TTC549 (cell line): ENCODE measurements around the gene LPXN.
"Not testable (repeated sequence)": the region's sequence is repeated elsewhere in the genome, so short reads cannot be mapped to it uniquely, and the experiment has no call there.

Source experiments
- FAIRE-seq: peaks from 2 replicates; lab custom pipeline; 2012; peaks lifted over from hg19 to GRCh38; lab: Jason Lieb, UNC

The LPXN gene

GRCh38 chr11:58579192-58580129 is 3.8 kb upstream of the LPXN start:
- no peak for FAIRE-seq

GRCh38 chr11:58578635-58579191 is 3.1 kb upstream of the LPXN start, which contains the start of gene ZFP91:
TSS of gene ZFP91 (plus strand) at chr11:58579063. CDS start at chr11:58579282, 219 bp downstream.
- peak; percentile 42 for FAIRE-seq

- FAIRE-seq, result peak; percentile 97
Measured at GRCh38 chr11:58578136-58578634, 2.5 kb upstream of the LPXN start.

- no peak for FAIRE-seq
Measured at GRCh38 chr11:58577555-58578135, 2.0 kb upstream of the LPXN start.

GRCh38 chr11:58576887-58577471 is 1.3 kb upstream of the LPXN start:
- FAIRE-seq, result peak; percentile 32

- no peak for FAIRE-seq
Measured at GRCh38 chr11:58574881-58575280, 775 bp downstream of the LPXN start.

- FAIRE-seq, result no peak
Measured at GRCh38 chr11:58573451-58574104, 2.1 kb downstream of the LPXN start.

- not testable (repeated sequence) for FAIRE-seq
Measured at GRCh38 chr11:58572906-58573305, 2.8 kb downstream of the LPXN start.

GRCh38 chr11:58567889-58568512 is 7.7 kb downstream of the LPXN start:
- FAIRE-seq, result no peak

- no peak for FAIRE-seq
Measured at GRCh38 chr11:58564231-58564630, 11.4 kb downstream of the LPXN start.

GRCh38 chr11:58562375-58562800 is 13.3 kb downstream of the LPXN start:
- no peak for FAIRE-seq

- no peak for FAIRE-seq
Measured at GRCh38 chr11:58561394-58562098, 14.1 kb downstream of the LPXN start.

GRCh38 chr11:58560842-58561241 is 14.8 kb downstream of the LPXN start:
- no peak for FAIRE-seq

GRCh38 chr11:58549644-58550043 is 26.0 kb downstream of the LPXN start:
- FAIRE-seq, result no peak

- no peak for FAIRE-seq
Measured at GRCh38 chr11:58546841-58547240, 28.8 kb downstream of the LPXN start.

- no peak for FAIRE-seq
Measured at GRCh38 chr11:58531865-58532341, 43.8 kb downstream of the LPXN start.

- no peak for FAIRE-seq
Measured at GRCh38 chr11:58530236-58530635, 45.4 kb downstream of the LPXN start.

GRCh38 chr11:58527429-58527828 is 48.2 kb downstream of the LPXN start:
- FAIRE-seq, result no peak

- no peak for FAIRE-seq
Measured at GRCh38 chr11:58526721-58527120, 48.9 kb downstream of the LPXN start.

- FAIRE-seq, result no peak
Measured at GRCh38 chr11:58525037-58525614, 50.5 kb downstream of the LPXN start.
